Loucy (cell line): ENCODE results near the gene DNAJB9.

Experiments used
- H2AFZ ChIP-seq: fragments of 200-600 bp; sonication (generic); 2 replicates; pipeline ENCODE4 v1.6.0; 2016; ENCODE audit warnings: antibody characterized with exemption, mild to moderate bottlenecking, low read length, moderate library complexity
- H3F3A ChIP-seq: fragments of 200-600 bp; 2 replicates; pipeline ENCODE4 v1.6.0; 2016; ENCODE audit warnings: antibody characterized with exemption, low read depth, mild to moderate bottlenecking
- H3K27me3 ChIP-seq: fragments of 200-600 bp; sonication (generic); 2 replicates; pipeline ENCODE4 v1.6.1; 2014; ENCODE audit warnings: low read length, mild to moderate bottlenecking; ENCODE audit not compliant: insufficient read depth, poor library complexity, severe bottlenecking
- H3K36me3 ChIP-seq: fragments of 200-600 bp; sonication (generic); 2 replicates; pipeline ENCODE4 v1.6.1; 2016; ENCODE audit warnings: low read length; ENCODE audit not compliant: insufficient read depth
- H3K4me1 ChIP-seq: fragments of 200-600 bp; sonication (generic); 2 replicates; pipeline ENCODE4 v1.5.1; 2014; ENCODE audit warnings: low read length, mild to moderate bottlenecking; ENCODE audit not compliant: insufficient read depth, poor library complexity, severe bottlenecking
- H3K4me2 ChIP-seq: fragments of 200-600 bp; sonication (generic); 2 replicates; pipeline ENCODE4 v1.6.0; 2014; ENCODE audit warnings: antibody characterized with exemption, low read length, low read depth, mild to moderate bottlenecking; ENCODE audit not compliant: poor library complexity, severe bottlenecking
- H3K4me3 ChIP-seq: fragments of 200-600 bp; sonication (generic); 2 replicates; pipeline ENCODE4 v1.5.1; 2014; ENCODE audit warnings: low read length, mild to moderate bottlenecking, mixed read lengths; ENCODE audit not compliant: poor library complexity, severe bottlenecking
- H3K79me2 ChIP-seq: fragments of 200-600 bp; sonication (generic); 2 replicates; pipeline ENCODE4 v1.6.1; 2014; ENCODE audit warnings: low read length; ENCODE audit not compliant: insufficient read depth
- H3K9ac ChIP-seq: fragments of 200-600 bp; sonication (generic); 2 replicates; pipeline ENCODE4 v1.6.0; 2014; ENCODE audit warnings: mild to moderate bottlenecking, low read depth, low read length, moderate library complexity; ENCODE audit not compliant: poor library complexity, severe bottlenecking
- H3K9me2 ChIP-seq: fragments of 200-600 bp; sonication (generic); replicated peaks from 2 replicates; pipeline ENCODE4 v1.6.1; 2016; ENCODE audit warnings: low read depth, low read length, mixed read lengths
- H3K9me3 ChIP-seq: fragments of 200-600 bp; sonication (generic); 2 replicates; pipeline ENCODE4 v1.6.1; 2014; ENCODE audit warnings: mild to moderate bottlenecking, antibody characterized with exemption, low read length, low read depth; ENCODE audit not compliant: insufficient read depth
- H4K20me1 ChIP-seq: fragments of 200-600 bp; sonication (generic); 2 replicates; pipeline ENCODE4 v1.6.0; 2014; ENCODE audit warnings: antibody characterized with exemption, low read length, mild to moderate bottlenecking; ENCODE audit not compliant: insufficient read depth, poor library complexity, severe bottlenecking
- CTCF ChIP-seq: fragments of 200-600 bp; sonication (generic); conservative IDR thresholded peaks from 2 replicates; pipeline ENCODE4 v1.5.1; 2014; ENCODE audit warnings: mild to moderate bottlenecking, antibody characterized with exemption, low read length
- EZH2phosphoT487 ChIP-seq: fragments of 200-600 bp; IDR thresholded peaks from 2 replicates; pipeline ENCODE4 v1.6.1; 2018; ENCODE audit warnings: antibody characterized with exemption, mild to moderate bottlenecking, moderate library complexity, borderline replicate concordance

The DNAJB9 gene

GRCh38 chr7:108572480-108572879 lies 2.8 kb downstream of the DNAJB9 start:
- peaks cover 54% of the 10 kb centered on the region for H4K20me1 ChIP-seq
- no peaks in the 10 kb centered on the region for H3F3A ChIP-seq
- no peak overlapping the region for H2AFZ ChIP-seq
- H3K4me3 ChIP-seq, result peak overlapping the region; percentile 91
- peak overlapping the region; percentile 86 for H3K9ac ChIP-seq
- H3K36me3 ChIP-seq, result peaks cover 5% of the 10 kb centered on the region; the same call in 1 of the 2 replicates
- peak overlapping the region; percentile 78 for H3K4me2 ChIP-seq
- no peaks in the 10 kb centered on the region for H3K9me2 ChIP-seq
- no peaks in the 10 kb centered on the region for H3K9me3 ChIP-seq
- peaks cover 61% of the 10 kb centered on the region for H3K4me1 ChIP-seq
- H3K27me3 ChIP-seq, result no peaks in the 10 kb centered on the region
- no peak for TF ChIP-seq EZH2phosphoT487
- TF ChIP-seq CTCF, result no peak
- H3K79me2 ChIP-seq, result peaks cover 78% of the 10 kb centered on the region

- no peak overlapping the region for H3K9ac ChIP-seq
- no peak overlapping the region for H3K4me2 ChIP-seq
- H2AFZ ChIP-seq, result no peak overlapping the region
- peaks cover 8% of the 10 kb centered on the region; the same call in 1 of the 2 replicates for H3K36me3 ChIP-seq
- no peaks in the 10 kb centered on the region for H3K9me2 ChIP-seq
- peaks cover 46% of the 10 kb centered on the region for H3K4me1 ChIP-seq
- H3F3A ChIP-seq, result no peaks in the 10 kb centered on the region
- peaks cover 58% of the 10 kb centered on the region for H3K79me2 ChIP-seq
- H3K27me3 ChIP-seq, result no peaks in the 10 kb centered on the region
- no peak for TF ChIP-seq CTCF
- TF ChIP-seq EZH2phosphoT487, result no peak
- H3K9me3 ChIP-seq, result peaks cover 5% of the 10 kb centered on the region; the same call in 1 of the 2 replicates
- peaks cover 48% of the 10 kb centered on the region for H4K20me1 ChIP-seq
- H3K4me3 ChIP-seq, result no peak overlapping the region
These were observed 5.5 kb downstream of the DNAJB9 start for GRCh38 chr7:108575156-108575555.

- H3K36me3 ChIP-seq, result peaks cover 8% of the 10 kb centered on the region; the same call in 1 of the 2 replicates
- TF ChIP-seq EZH2phosphoT487 (no peak), CTCF (no peak)
These were observed 6.4 kb downstream of the DNAJB9 start for GRCh38 chr7:108576116-108576515.

More at GRCh38 chr7:108576116-108576515, 6.4 kb downstream of the DNAJB9 start:
- Histone ChIP-seq H3K4me1 (peaks cover 41% of the 10 kb centered on the region), H3K79me2 (peaks cover 48% of the 10 kb centered on the region), H3K9me2 (no peaks in the 10 kb centered on the region), H2AFZ (no peak overlapping the region), H3K4me2 (no peak overlapping the region), H3K9ac (no peak overlapping the region), H3K27me3 (no peaks in the 10 kb centered on the region), H4K20me1 (peaks cover 41% of the 10 kb centered on the region), H3K9me3 (peaks cover 6% of the 10 kb centered on the region; the same call in 1 of the 2 replicates), H3K4me3 (no peak overlapping the region), H3F3A (no peaks in the 10 kb centered on the region)
